ENCODE measurements around the gene SCNN1B. TPM values are rescaled to one million over a fixed set of nuclear protein-coding genes. Genes with fewer than 3 reads are reported as not detected.
A peak's percentile ranks its signal among the peaks of the same experiment; 100 is the strongest.

The SCNN1B gene
- polyA plus RNA-seq, 3 donors: 2.2 to 9.4 (median 8.9) TPM

GRCh38 chr16:23410176-23410575, 108.1 kb downstream of the SCNN1B start:
- H3K27ac ChIP-seq (ENCODE audit: low read depth, low read length): no peak overlapping the region
- WGBS, 3 donors: 81 to 92% (median 92%) methylated on average over 4 of the region's 4 CpGs

- WGBS, 3 donors: 93 to 97% (median 96%) methylated on average over 6 of the region's 6 CpGs
These were observed 112.6 kb downstream of the SCNN1B start for GRCh38 chr16:23414731-23415130.

GRCh38 chr16:23416816-23417215, 114.7 kb downstream of the SCNN1B start:
- no peak overlapping the region for H3K27ac ChIP-seq (ENCODE audit: low read depth, low read length)
- 78 to 93% (median 89%) methylated on average over 7 of the region's 7 CpGs for WGBS, 3 donors

More at GRCh38 chr16:23414731-23415130, 112.6 kb downstream of the SCNN1B start:
- no peak overlapping the region for H3K27ac ChIP-seq (ENCODE audit: low read depth, low read length)

- no peak overlapping the region for H3K27ac ChIP-seq (ENCODE audit: low read depth, low read length)
- WGBS, 3 donors: 95% methylated on average over 5 of the region's 5 CpGs
These were observed 117.9 kb downstream of the SCNN1B start for GRCh38 chr16:23420011-23420410.

GRCh38 chr16:23423496-23424049, 121.5 kb downstream of the SCNN1B start:
- WGBS, 3 donors: 28 to 54% (median 39%) methylated on average over 11 of the region's 11 CpGs
- H3K27ac ChIP-seq (ENCODE audit: low read depth, low read length): no peak overlapping the region

- WGBS, 3 donors: 81 to 92% (median 91%) methylated on average over 14 of the region's 14 CpGs
These were observed 122.3 kb downstream of the SCNN1B start for GRCh38 chr16:23424292-23424958.

GRCh38 chr16:23428351-23428750, 126.2 kb downstream of the SCNN1B start:
- no peak overlapping the region for H3K27ac ChIP-seq (ENCODE audit: low read depth, low read length)
- 80 to 86% (median 84%) methylated on average over 2 of the region's 2 CpGs for WGBS, 3 donors

More at GRCh38 chr16:23424292-23424958, 122.3 kb downstream of the SCNN1B start:
- H3K27ac ChIP-seq (ENCODE audit: low read depth, low read length): peak overlapping the region; percentile 28

Other genes starting within 250 kb of the SCNN1B start
- gene USP31, start 152.8 kb upstream of the SCNN1B start, polyA plus RNA-seq: 1 to 10 TPM; 1.7 to 3.3 (median 2.7) TPM
- gene SCNN1G, start 119.6 kb upstream of the SCNN1B start, polyA plus RNA-seq: 1 to 10 TPM in 1 of 3 donors, under 1 TPM in 1, not detected in 1; 0.62 to 1.4 TPM
- 10 to 100 TPM in 2 of 3 donors, 1 to 10 TPM in 1; 7.3 to 12.4 (median 12.3) TPM for gene COG7, start 150.9 kb downstream of the SCNN1B start, polyA plus RNA-seq
- 10 to 100 TPM; 17.6 to 33.4 (median 22.8) TPM for gene GGA2, start 208.2 kb downstream of the SCNN1B start, polyA plus RNA-seq